Iris pigment epithelial cell (primary cell): Measurements from ENCODE around the gene GLIS2.
A peak's percentile ranks its signal among the peaks of the same experiment; 100 is the strongest.

Experiments used
- DNase-seq: peaks from one replicate; pipeline ENCODE4 v3.0.0-alpha.2; 2011; ENCODE audit warnings: low read depth

Gene GLIS2

GRCh38 chr16:4315186-4316107 is at the start of gene GLIS2:
TSS of gene GLIS2 (plus strand) at chr16:4316067. CDS start at chr16:4332281, 16,214 bp downstream.
- peak; percentile 80 for DNase-seq

GRCh38 chr16:4266372-4266771 is 49.5 kb upstream of the GLIS2 start:
- DNase-seq = peak; percentile 23

- DNase-seq = no peak
Measured at GRCh38 chr16:4270091-4270490, 45.8 kb upstream of the GLIS2 start.

GRCh38 chr16:4270595-4270994 is 45.3 kb upstream of the GLIS2 start:
- DNase-seq = no peak

- peak; percentile 96 for DNase-seq
Measured at GRCh38 chr16:4271176-4272113, 44.4 kb upstream of the GLIS2 start.

GRCh38 chr16:4272114-4272956 is 43.5 kb upstream of the GLIS2 start:
- DNase-seq = peak; percentile 36

- no peak for DNase-seq
Measured at GRCh38 chr16:4273858-4274311, 42.0 kb upstream of the GLIS2 start.

- no peak for DNase-seq
Measured at GRCh38 chr16:4275861-4276260, 40.0 kb upstream of the GLIS2 start.

GRCh38 chr16:4277987-4278513 is 37.8 kb upstream of the GLIS2 start:
- no peak for DNase-seq

GRCh38 chr16:4280625-4281024 is 35.2 kb upstream of the GLIS2 start:
- no peak for DNase-seq

GRCh38 chr16:4283441-4283840 is 32.4 kb upstream of the GLIS2 start:
- DNase-seq = no peak

GRCh38 chr16:4283939-4284338 is 31.9 kb upstream of the GLIS2 start:
- DNase-seq = peak; percentile 46

- no peak for DNase-seq
Measured at GRCh38 chr16:4285167-4285566, 30.7 kb upstream of the GLIS2 start.

GRCh38 chr16:4288148-4288921 is 27.5 kb upstream of the GLIS2 start:
- DNase-seq = peak; percentile 47

- peak; percentile 75 for DNase-seq
Measured at GRCh38 chr16:4290236-4290830, 25.5 kb upstream of the GLIS2 start.

GRCh38 chr16:4291699-4292098 is 24.2 kb upstream of the GLIS2 start:
- no peak for DNase-seq

- no peak for DNase-seq
Measured at GRCh38 chr16:4293181-4293716, 22.6 kb upstream of the GLIS2 start.

GRCh38 chr16:4293822-4294457 is 21.9 kb upstream of the GLIS2 start:
- DNase-seq = peak; percentile 87

GRCh38 chr16:4295581-4295980 is 20.3 kb upstream of the GLIS2 start:
- no peak for DNase-seq
